Activated CD4-positive, alpha-beta T cell treated with anti-CD3 and anti-CD28 coated beads, Interleukin-2, amount 50 U/mL, for 16 hours (primary cell): Measurements from ENCODE around the gene RPN1.

Source experiments
- DNase-seq: peaks from one replicate; pipeline ENCODE4 v3.0.0-alpha.2; 2020

Gene RPN1

DNA sequence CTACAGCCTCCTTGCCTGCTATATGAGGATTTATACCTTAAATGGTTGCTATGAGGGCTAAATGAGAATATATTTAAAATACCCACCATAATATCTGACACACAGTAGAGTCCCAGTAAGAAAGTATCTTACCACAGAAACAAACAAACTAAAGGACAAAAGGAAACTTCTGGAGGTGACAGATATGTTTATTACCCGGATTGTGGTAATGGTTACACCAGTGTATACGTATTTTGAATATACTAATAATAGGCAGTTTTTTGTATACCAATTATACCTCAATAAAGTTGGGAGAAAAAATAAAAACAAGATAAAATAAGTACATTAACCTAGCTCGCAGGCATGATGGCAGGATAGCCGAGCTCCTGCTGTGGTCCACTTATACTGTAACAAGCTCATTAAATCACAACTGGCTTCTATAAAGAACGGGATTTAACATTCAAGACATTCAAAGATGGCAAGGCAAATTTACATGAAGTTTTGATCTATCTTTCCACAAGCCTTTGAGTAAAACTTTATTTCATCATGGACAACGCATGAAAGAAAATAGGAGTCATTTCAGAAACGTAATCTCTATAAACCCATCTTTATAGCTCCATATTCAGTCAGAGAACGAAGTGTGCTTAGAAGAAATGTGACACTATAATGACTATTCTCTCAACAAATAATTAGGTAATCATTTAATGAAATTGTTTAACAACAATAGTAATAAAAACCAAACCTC lies 1.5 kb downstream of the RPN1 start:
- no peak for DNase-seq

DNA sequence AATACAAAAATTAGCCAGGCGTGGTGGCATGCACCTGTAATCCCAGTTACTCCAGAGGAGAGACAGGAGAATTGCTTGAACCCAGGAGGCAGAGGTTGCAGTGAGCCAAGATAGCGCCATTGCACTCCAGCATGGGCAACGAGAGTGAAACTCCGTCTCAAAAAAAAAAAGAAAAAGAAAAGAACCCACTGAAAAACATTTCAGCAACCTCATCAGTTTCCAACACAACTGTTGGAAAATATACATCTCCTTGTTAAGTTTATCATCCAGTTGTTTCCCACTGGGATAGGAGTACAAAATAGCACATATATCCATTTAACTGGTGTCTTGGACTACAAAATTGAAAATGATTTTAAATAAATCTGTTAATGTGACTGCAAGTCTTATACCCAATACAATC lies 2.2 kb downstream of the RPN1 start:
- DNase-seq = no peak

DNA sequence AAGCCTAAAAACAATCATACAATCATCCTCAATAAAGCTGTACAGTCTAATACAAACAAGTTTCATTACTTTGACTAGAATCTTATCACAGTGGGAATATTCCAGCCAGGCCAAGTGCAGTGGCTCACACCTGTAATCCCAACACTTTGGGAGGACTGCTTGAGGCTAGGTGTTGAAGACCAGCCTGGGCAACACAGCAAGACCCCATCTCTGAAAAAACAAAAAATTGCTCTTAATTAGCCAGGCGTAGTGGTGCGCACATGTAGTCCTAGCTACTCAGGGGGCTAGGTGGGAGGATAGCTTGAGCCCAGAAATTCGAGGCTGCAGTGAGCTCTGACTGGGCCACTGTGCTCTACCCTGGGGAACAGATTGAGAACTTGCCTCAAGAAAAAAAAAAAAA lies 3.3 kb downstream of the RPN1 start:
- no peak for DNase-seq

DNA sequence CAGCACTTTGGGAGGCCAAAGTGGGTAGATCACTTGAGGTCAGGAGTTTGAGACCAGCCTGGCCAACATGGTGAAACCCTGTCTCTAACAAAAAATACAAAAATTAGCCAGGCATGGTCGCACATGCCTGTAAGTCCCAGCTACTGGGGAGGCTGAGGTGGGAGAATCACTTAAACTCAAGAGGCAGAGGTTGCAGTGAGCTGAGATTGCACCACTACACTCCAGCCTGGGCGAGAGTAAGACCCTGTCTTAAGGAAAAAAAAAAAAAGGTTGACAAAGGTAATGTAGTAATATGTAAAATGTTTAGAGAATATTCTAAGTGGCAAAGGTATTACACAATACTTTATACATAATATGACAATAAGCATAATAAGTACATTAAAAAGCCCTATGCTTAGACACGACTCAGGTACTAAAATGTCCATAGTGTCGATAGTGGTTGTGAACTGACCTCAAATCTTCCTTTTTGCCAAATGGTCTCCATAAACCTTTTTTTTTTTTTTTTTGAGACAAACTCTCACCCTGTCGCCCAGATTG lies 16.5 kb downstream of the RPN1 start:
- no peak for DNase-seq

DNA sequence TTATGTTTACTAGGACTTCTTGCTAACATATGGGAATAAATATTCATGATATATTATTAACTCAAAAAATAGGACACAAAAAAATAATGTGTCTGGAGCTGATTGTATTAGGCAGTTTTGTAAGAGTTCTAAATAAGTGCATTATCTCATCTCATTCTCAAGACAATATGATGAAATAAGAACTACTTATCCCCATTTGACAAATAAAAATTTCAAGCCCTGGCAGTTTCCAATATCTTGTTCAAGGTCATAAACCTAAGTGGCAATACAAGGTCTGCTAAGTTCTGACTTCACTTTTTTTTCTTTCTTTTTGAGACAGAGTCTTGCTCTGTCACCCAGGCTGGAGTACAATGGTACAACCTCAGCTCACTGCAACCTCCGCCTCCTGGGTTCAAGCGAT lies 18.3 kb downstream of the RPN1 start:
- DNase-seq = no peak

DNA sequence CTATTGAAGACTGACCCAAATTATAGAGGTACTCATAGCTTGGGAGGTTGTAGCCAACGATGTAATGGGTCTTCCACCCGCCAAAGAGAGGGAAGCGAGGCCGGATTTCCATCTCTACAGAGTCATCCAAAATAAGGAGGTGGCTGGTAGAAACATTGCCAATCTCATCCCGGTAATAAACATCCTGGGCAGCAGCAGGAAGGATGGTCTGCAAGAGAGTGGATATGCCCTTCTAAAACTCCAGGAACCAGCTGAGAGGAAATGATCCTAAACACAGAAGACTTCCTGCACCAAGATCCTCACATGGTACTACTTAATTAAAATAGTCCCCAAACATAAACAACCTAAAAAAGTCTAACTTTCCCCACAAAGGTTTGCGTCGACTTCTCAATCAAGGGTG lies 20.7 kb downstream of the RPN1 start:
- DNase-seq = no peak

DNA sequence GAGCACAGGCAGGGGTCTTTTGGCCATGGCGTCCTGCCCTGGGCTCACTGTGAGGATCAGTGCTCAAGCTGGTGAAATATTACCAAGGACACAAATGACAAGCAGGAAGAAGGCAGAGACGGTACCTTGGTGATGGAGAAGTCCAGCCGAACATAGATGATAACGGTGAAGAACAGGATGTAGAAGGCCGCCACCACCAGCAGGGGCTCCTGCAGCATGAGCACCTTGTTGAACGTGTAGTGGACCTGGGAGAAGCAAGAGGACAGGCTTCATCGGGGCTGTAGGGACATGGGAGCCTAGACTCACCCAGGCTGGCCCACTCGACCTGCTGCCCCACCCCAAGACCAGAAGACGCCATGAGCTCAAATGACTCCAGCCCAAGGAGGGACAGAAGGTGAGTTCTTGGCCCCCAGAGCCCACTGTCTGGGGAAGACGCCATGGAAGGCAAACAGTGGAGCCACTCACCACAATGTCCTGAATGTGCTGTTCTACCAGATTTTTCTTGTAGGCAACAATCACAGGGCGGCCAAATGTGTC lies 25.1 kb downstream of the RPN1 start:
- no peak for DNase-seq

DNA sequence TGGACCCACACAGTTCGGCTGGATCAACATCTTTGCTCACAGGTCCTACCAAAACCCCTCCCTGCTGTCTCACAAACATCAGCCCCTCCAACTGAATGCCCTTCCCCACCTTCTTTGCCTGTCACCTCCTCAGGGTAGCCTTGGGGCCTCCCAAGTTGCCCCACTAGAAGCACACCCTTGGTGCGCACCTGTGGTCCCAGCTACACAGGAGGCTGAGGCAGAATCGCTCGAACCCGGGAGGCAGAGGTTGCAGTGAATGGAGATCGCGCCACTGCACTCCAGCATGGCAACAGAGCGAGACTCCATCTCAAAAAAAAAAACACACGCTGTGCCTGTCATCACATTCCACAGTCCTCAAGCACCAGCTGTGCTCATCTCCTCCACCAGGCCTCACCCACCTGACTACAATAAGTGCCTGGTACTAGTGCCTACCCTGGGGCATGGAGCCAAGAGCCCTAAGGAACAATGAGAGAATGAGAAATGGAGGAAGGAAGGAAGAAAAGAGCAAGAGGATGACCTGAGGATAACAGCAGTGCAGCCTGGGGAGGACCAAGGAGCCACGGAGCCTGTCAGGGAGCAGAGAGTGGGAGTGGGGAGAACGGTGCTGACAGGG lies 26.0 kb downstream of the RPN1 start:
- DNase-seq = no peak

DNA sequence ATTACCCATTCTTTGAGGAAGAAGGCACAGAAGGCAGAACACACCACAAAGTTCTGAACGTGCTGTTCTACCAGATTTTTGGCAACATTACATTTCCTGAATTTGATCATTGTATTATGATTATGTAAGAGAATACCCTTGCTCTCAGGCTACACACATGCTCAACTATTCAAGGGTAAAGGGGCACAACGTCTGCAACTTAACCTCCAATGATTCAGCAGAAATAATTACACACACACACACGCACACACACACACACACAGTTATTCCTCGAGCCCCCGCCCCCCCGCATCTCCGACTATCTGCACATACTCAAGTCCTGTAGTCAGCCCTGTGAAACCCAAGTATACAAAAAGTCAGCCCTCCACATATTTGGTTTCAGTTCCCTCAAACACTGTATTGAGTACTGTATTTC lies 26.8 kb downstream of the RPN1 start:
- DNase-seq = no peak

DNA sequence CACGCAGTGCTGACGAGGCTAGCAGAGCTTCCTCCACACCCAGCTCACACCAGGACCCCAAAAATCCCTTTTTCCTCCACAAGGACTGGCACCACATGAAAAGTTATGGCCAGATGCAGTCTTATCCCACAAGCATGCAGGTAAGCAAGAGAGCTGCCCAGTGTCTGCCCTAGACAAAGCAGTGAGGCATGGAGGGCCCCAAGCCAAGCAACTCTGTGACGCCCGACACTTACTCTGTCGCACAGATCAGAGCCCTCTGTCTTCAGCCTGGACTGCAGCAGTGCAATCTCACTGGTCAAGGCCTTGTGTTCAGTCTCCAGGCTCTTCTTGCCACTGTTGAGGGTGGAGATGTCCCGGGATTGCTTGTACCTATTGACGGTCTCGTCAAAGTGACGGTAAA lies 28.7 kb downstream of the RPN1 start:
- no peak for DNase-seq

DNA sequence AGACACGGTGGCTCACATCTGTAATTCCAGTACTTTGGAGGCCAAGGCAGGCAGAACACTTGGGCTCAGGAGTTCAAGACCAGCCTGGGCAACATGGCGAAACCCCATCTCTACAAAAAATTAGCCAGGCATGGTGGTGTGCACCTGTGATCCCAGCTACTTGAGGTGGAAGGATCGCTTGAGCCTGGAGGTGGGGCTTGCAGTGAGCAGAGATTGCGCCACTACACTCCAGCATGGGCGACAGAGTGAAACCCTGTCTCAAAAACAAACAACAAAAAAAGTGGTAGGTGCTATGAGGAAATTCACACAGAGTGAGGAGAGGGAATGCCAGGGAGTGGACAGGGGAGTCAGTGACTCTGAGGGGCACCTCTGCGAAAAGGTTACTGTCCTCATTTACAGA lies 29.4 kb downstream of the RPN1 start:
- DNase-seq = no peak

DNA sequence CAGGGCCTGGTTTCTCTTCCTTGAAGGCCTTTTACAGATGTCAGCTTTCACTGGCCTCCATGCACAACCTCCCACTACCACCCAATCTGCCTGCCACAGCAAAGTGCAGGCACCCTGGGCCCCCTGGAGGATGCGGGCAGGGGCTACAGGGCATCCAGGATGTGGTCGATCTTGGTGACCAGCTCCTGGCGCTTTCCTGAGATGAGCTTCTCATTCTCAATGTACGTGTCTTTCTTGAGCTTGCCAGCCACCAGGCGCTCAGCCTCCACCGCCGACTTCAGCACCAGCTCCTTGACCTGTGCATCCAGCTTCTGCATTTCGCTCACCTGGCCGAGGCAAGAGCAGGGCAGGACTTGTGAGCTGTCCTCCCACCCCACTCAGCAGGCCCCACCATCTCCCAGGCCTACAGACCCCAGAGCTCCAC lies 30.3 kb downstream of the RPN1 start:
- DNase-seq = peak; percentile 58

DNA sequence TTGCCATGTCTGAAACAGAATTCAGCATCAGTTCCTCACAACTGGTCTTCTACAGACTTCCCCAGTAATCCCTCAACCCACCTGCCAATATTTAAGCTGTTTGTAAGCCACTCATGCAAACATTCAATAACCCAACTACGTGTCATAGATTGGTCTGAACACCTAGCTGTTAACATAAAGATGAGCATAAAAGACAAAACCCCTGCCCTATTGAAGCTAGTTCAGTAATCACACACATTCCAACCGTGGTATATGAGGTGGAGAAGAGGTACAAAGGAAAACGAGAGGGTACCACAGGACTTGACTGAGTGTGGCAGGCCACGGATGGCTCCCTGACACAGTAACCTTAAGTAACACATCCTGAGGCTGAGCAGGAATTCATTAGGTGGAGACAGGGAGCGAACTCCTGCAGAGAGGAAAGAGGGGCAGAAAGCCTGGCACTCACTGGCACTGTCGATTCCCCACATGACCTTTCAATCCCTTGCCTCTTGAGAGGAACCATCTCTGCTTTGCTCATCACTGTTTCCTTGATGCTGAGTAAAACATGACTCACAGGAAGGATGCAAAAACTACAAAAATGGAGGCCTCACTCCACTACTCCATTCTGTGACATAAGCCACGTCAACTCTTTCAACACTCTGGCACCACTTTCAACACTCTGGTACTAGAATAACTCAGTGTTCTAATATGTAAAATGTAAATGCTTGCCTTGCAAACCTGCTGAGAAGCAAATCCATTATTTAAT lies 31.3 kb downstream of the RPN1 start:
- peak; percentile 84 for DNase-seq

DNA sequence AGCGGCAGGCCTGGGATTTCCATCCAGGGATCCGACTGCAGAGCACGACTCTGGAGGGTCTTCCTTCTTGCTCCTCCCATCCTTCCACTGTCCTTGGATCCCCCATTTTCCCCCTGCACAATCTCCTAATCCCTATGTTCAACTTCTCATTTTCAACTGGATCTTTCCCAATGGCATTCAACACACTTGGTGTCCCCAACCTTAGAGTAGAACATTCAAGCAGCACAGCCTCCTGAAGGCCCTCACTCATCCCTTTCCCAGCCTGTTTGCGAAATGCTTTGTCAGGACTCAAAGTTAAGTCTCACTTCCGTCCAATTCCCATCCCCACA lies 32.3 kb downstream of the RPN1 start:
- DNase-seq = no peak

DNA sequence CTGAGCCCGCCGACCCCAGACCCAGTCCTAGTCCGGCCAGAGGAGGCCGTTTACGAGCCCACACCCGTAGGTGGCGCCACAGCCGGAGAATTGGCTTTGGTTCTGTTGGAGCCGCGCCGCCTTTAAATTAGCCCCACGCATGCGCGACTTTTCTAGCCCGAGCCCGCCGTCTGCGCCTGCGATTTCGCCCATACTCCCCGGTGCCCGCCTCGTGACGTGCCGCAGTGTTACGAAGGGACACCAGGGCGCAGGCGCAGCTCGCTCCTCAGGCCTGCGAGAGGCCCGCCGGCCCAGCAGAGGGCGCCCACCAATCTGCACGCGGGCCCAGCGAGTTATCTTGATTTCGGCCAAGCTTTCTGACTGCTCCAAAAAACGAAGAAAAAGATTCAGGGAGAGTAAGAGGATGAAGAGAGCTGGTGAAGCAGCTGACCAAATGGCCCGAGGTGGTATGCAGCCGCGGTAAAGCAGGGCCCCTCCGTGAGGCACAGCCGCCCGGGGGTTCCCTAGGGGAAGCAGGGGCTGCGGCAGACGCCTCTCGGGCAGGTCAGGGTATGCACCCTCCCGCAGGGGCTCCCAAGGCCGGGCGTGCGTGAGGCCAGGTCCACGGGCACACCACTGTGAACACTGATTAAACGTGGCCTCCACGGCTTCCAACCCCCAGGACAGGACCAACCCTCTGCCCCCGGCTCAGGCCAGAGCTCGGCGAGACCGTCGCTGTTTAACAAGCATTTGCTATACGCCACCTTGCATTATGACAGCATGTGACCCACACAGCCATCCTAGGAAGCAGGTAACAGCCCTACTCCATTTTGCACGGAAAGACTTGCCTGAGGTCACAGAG lies 32.8 kb downstream of the RPN1 start:
- peak; percentile 98 for DNase-seq

DNA sequence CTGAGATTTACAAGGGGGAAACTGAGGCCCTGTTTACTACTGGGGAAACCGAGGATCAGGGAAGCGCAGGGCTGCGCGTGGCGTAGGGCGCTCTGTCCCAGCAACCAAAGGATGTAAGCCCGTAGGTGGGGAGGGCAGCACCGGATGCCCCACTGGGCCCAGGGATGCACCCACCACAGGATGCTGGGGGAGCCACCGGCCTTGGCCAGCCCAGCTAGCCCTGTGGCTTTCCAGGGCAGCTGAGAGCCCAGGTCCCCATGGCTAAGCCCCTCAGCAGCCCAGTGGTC lies 33.4 kb downstream of the RPN1 start:
- DNase-seq = no peak

DNA sequence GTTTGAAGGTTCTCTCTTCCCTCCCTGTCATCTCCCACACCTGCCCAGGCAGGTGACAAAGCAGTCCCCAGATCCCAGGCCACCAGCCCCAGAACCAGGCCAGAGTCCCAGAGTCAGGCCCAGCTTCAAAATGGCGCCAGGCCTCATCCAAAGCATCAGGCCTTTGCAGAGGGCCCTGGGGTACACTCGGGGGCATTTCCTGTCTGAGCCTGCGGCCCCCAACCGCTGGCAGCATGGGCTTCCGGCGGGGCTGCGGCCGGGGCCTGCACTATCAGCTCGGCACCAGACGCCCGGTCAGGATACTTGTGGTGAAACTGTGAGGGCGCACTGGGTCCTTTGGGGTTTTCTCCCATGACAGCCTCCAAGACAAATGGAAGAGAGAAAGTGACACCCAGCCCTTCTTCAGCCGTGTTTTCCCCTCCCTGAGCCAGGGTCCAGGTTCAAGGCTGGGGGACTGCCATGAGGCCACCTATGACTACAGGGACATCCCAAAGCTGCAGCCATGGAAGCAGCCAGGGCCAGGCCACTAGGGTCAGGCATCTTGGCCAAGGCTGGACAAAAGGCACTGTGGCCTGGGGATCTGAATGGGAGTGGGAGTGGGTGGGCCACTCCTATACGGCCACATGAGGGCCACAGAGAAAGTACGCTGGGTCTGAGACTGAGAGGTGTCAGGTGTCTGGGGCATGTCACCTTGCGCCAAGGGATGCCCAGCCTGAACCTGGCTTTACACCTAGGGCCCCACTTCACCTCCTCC lies 33.9 kb downstream of the RPN1 start:
- DNase-seq = no peak

DNA sequence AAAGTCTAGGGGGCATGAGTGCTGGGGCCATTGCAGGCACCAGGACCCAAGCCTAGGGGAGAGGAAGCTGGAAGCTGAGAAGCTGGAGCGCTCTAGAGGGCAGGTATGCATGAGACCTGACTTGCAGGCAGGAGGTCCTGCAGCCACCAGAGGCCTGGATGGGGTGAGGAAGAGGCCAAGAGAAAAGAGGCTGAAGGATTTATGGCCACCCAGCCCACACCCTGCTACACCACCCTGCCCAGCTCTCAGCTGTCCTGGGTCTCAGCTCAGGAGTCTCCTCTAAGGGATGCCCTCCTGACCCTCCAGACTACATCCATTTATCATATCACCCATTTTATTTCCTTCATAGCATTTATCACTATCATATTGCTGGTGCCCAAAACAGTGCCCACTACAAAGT lies 36.5 kb downstream of the RPN1 start:
- no peak for DNase-seq

DNA sequence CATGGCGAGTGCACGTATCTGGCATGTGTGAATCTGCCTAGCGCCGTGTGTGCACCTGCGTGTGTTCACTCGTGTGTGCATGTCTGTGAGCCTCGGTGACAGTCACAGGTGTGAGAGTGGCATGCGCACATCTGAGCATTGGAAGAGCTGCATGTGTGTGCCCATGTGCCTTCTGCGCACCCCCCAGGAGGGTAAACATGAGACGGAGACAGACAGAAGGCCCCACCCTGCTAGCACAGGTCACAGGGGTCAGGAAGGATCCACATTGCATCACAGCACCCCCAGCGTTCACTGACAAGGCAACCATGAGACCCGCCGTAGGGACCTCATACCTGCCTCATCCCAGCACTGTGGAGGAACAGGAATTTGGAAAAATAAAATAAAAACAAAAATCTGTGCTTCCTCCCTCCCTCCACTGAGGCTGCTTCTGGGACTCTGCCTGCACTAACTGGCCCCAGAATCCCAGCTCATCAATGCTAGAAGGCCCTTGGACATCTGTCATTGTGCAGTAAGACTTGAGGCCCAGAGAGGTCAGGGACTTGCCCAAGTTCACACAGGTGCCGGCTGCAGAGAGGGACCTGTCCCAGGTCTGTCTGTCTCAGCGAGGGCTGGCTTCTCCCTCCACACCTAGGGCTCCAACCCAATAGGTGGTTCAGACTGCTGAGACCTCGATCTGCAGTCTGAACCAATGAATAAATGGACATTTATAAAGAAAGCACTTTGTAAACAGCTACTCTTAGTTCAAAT lies 37.4 kb downstream of the RPN1 start:
- DNase-seq = no peak

DNA sequence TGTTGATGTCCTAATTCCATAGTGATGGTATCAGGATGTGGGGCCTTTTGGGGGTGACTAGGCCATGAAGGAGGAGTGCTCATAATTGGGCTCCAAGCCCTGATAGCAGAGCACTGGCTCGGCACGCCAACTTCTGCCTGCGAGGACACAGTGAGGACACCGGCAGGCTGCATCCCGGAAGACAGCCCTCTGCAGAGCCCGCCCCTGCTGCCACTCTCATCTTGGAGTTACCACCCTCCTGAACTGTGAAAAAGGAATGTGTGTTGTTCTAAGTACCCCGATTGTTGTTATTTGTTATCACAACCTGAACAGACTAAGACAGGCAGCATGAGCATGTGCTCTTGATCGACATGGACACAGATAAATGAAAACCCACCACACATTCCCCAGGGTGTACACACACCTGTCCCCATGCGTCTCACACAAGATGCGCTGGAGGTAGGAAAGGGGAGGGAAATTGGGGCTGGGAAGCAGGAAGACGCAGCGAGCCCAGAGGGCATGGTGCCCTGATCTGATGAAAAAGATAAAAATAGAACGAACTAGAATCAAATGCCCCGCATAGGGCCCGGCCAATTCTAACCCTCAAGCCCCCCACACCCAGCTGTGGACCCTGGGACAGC lies 40.1 kb downstream of the RPN1 start:
- no peak for DNase-seq

DNA sequence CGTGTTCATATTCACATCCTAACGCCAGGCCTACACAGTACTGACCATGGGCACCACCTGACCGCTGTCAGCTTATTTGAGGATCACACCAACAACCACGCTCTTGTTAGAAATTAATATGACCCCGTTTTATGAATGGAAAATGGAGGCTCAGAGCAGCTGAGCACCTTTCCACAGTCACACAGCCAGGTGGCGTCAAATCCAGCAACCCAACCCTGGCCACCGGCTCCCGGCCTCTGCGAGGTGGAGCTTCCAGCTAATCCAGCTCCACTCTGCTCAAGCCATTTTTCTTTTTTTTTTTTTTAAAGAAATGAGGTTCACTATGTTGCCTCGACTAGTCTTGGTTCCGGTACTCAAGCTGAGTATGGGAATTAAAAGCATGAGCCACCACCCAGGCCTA lies 41.3 kb downstream of the RPN1 start:
- no peak for DNase-seq
